HG03103 (cell line): ENCODE data around the gene PICALM.
A peak's percentile ranks its signal among the peaks of the same experiment; 100 is the strongest.
"Not testable (repeated sequence)": the region's sequence is repeated elsewhere in the genome, so short reads cannot be mapped to it uniquely, and the experiment has no call there.

Source experiments
- ATAC-seq: cut with Tn5 transposase; IDR thresholded peaks from one replicate; pipeline ENCODE4 v1.9.1; 2021; ENCODE audit warnings: low read depth; ENCODE audit not compliant: unreplicated experiment

PICALM gene

DNA sequence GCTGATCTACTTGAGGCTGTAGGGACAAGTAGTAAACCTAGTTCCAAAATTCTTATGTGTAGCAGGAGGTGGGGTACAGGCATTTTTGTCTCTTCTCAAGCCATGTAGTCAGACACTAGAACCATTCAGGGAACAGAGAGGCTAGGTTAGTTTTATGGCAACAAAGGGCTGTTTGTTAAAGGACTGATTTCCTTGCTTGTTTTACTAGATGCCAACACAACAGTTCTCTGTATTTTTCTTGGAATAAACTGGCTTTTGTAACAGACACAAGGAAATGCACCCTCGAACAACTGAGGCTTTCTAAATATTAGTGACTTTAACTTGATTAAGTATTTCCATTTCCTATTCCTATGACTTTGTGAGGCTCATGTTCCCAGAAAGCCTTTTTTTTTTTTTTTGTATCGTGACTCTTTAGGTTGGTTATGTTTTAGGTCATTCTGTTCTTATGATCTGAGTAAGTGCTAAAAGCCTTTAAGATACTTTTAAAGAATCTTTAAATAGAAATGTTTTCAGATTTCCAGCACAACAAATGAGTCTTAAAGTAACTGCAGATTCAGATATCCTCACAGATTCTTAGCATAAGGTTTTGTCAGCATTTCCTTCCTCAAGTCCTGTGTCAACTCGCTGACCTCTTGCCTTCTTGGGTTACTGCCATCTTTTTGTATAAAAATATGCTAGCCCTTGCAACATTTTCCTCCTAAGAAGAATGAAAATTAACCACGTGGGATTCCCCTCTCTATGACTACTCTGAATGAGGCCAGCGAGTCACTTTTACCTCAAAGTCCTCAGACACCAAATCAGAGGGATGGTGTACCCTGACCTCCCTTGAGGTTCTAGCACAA lies 121.2 kb downstream of the PICALM start:
- no peak for ATAC-seq

DNA sequence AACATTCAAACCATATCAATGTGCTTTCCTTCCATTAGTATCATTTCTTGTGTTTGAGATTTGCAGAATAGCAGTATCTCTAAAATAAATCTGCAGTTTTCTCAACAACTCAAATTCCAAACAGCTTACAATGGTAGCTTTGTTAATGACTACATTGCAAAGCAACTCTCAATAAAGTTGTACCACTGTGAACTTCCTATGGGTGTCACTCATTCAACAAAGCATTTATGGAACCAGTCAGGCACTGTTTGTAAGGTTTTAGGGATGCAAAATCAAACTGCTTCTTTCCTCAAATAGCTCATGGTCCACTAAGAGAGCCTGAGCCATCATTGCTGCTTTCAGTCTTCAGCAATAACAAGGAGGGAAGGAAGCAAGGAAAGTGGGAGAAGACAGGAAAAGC lies 122.7 kb downstream of the PICALM start:
- no peak for ATAC-seq

DNA sequence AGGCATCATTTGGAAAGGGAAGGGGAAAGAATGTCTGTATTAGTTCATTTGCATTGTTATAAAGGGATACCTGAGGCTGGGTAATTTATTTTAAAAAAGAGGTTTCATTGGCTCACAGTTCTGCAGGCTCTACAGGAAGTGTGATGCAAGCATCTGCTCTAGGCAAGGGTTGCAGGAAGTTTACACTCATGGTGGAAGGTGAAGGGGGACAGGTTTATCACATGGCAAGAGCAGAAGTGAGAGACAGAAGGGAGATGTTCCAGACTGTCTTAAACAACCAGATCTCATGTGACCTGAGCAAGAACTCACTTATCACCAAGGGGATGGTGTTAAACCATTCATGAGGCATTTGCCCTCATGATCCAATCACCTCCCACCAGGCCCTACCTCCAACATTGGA lies 123.1 kb downstream of the PICALM start:
- no peak for ATAC-seq

GRCh38 chr11:85945296-85945695 lies 123.6 kb downstream of the PICALM start:
- ATAC-seq, result no peak

DNA sequence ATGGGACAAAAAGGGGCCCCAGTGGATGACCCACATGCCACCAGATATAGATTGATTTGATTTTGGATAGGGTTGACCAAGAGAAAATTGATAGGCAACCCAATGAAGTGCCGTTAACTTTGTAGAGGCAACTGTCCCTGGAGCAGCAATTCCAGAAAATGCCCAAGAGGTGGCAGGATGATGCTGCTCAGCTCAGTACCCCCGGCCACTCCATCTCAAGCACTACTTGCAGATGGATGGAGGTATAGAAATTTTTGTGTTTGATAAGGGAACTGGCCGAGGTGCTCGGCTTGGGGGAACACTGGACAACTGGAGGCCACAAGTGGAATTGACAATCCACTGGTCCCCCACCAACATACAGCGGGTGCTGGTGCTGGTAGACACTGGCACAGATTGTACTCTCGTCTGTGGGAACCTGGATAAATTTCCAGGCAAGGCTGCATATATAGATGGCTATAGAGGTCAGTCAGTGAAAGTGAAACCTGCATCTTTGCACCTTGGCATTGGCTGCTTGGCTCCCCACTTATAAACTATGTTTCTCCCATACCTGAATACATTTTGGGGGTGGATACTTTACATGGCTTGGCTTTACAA lies 127.4 kb downstream of the PICALM start:
- peak; percentile 54 for ATAC-seq

GRCh38 chr11:85939099-85940015 lies 129.5 kb downstream of the PICALM start:
- no peak for ATAC-seq

DNA sequence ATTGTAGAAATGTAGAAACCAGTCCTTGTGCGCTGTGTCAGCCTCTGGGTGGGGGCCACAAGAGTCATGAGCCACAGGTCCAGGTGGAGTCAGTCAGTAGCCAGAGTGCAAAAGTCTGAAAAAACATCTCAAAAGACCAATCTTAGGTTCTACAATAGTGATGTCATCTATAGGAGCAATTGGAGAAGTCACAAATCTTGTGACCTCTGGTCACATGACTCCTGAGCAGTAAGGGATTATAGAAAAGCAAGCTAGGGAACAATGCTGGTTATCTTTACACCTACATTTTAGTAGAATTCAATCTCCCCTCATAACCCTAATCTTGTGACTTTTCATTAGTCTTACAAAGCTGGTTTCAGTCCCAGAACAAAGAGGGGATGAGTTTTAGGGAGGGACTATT lies 131.0 kb downstream of the PICALM start:
- no peak for ATAC-seq

DNA sequence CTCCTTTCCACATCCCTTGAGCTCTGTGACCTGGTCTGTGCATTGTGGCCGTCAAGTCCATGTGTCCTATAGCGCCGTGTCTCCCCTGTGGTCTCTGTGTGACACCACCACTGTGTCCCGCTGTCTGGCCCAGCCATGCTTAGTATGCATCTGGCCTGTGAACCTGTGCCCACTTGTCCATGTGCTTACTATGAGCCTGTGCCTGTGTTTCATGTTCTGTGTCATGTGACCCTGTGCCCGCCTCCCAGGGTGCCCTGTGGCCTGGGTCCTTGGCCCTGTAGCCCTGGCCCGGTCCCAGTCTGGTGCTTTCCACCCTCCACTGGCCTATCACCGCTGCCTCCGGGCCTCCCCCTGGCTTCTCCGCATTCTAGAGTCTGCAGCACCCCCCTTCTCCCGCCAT lies 133.1 kb downstream of the PICALM start:
- ATAC-seq, result no peak

DNA sequence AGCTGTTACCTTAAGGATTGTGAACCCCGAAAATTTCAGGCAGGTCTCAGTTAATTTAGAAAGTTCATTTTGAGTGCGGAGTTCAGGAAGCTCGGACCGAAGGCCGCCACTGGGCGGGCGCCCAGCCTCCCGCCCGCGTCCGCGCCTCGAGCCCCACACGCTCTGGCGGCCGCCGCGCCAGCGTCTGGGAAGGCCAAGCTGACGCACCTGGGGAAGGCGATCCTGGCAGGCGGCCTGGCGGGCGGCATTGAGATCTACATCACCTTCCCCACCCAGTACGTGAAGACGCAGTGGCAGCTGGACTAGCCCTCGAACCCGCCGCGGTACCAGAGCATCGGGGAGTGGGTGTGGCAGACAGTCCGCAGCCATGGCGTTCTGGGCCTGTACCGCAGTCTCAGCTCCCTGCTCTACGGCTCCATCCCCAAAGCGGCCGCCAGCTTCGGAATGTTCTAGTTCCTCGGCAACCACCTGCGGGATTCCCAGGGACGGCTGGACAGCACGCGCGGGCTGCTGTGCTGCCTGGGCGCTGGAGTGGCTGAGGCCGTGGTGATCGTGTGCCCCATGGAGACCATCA lies 134.2 kb downstream of the PICALM start:
- ATAC-seq, result no peak

DNA sequence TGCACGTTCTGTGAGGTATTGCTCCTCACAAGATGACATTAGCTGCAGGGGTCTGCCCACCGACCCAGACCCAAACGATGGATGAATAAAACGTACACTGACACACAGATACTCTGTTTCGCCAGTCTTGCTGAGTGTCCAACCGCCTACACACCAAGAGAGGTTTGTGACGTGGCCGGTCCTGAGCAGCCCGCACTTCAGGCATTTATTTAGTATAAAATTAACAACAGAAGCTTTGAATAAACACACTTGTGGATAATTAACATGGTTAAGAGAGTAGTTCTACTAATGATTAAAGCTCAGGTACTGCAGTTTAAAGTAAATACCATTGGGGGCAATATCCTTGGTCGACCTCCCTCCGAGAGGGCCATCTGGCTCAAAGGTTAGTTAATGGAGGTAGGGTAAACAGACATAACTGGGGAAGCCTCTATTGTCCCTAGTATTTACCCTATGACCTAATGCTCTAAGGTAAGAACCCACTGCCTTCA lies 138.0 kb downstream of the PICALM start:
- no peak for ATAC-seq

GRCh38 chr11:85926653-85927214 lies 142.2 kb downstream of the PICALM start:
- ATAC-seq, result not testable (repeated sequence)

DNA sequence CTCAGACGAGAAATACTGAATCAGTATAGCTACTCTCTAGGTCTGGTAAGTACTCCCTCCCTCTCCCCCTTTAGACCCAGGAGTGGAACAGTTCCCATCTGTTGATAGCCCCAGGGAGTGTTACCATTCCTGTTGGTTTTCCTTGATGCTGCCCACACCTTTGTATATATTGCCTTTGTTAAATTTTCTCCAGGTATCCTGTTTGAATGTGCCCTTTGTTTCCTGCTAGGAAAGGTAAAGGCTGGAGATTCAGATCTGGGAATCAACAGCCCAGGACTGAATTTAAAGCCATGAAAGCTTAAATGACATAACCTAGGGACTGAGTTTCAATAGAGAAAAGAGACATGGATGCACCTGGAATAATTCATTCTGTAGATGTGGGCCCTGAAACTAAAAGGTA lies 145.4 kb downstream of the PICALM start:
- no peak for ATAC-seq

GRCh38 chr11:85922367-85922766 lies 146.5 kb downstream of the PICALM start:
- no peak for ATAC-seq

- no peak for ATAC-seq
Observed at GRCh38 chr11:85918910-85919794, 149.7 kb downstream of the PICALM start.

- ATAC-seq, result no peak
Observed at GRCh38 chr11:85914425-85914824, 154.5 kb downstream of the PICALM start.

DNA sequence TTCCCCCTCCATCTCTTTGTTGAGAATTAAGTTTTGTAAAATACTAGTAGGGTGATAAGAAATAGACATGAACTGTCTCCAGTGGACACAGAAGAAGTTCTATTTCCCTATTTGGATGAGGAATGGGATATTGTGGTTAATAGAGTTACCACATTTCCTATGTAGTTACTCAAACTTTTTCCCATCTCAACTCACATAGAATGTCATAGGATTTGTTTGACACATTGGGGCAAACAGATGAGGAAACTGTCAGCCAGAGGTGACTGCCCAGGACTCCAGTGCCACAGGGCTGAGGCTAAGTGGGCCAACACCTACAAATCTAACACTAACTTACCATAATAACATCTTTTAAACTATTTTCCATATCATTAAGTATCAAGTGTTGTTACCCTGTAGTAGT lies 155.4 kb downstream of the PICALM start:
- ATAC-seq, result no peak

GRCh38 chr11:85912414-85912813 lies 156.5 kb downstream of the PICALM start:
- no peak for ATAC-seq
